ENCODE results near the gene LRTM1.

DNA sequence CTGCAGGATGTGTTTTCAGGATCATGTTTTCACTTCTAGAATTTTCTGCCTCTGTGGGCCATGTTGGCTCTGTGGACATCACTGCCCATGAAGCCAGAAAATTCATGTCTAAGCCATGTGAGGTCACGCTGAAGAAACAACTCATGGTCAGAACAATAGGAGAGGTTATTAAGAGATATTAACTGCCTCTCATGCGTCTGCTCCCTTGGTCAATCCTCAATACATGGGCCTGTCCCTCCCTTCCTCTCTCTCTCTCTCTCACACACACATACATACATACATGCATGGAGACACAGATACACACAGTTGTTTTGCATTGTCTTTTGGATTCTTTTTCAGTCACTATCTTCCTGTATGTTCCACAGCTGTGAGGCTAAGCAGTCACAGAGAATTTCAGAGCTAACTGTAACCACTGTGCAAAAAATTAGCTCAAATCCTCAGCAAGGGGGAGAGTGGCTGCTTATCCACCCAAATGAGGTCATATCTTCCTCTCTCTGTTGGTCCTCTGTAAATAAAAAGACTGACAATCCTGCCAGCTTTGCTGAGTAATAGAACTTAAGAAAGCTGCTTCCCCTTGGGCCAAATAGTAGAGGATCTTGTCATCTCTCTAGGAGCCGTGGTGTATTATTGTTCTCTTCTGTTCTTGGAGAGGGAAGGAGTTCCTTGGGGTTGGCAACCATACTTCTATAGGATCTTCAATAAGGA is 45.6 kb downstream of the LRTM1 start:
- TF ChIP-seq, protein P1, sequence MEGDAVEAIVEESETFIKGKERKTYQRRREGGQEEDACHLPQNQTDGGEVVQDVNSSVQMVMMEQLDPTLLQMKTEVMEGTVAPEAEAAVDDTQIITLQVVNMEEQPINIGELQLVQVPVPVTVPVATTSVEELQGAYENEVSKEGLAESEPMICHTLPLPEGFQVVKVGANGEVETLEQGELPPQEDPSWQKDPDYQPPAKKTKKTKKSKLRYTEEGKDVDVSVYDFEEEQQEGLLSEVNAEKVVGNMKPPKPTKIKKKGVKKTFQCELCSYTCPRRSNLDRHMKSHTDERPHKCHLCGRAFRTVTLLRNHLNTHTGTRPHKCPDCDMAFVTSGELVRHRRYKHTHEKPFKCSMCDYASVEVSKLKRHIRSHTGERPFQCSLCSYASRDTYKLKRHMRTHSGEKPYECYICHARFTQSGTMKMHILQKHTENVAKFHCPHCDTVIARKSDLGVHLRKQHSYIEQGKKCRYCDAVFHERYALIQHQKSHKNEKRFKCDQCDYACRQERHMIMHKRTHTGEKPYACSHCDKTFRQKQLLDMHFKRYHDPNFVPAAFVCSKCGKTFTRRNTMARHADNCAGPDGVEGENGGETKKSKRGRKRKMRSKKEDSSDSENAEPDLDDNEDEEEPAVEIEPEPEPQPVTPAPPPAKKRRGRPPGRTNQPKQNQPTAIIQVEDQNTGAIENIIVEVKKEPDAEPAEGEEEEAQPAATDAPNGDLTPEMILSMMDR (IDR thresholded peaks at IDR 0.05), result no peak
- no peak for TF ChIP-seq POLR2A (IDR thresholded peaks at IDR 0.05)

Measured in body of pancreas (tissue), 4 donors.